GM10266 (cell line): ENCODE results near the gene PFKFB4.
"Not testable (repeated sequence)": the region's sequence is repeated elsewhere in the genome, so short reads cannot be mapped to it uniquely, and the experiment has no call there.

Experiments
- DNase-seq: peaks from one replicate; pipeline ENCODE4 v3.0.0; 2012; ENCODE audit errors: extremely low spot score
- CTCF ChIP-seq: IDR thresholded peaks from 2 replicates; pipeline ENCODE4 v1.5.1; 2012; ENCODE audit warnings: mild to moderate bottlenecking, low read depth; ENCODE audit not compliant: control insufficient read depth, insufficient read depth; ENCODE audit errors: missing control alignments

PFKFB4 gene

GRCh38 chr3:48536785-48537184 lies 19.8 kb downstream of the PFKFB4 start:
- no peak for TF ChIP-seq CTCF
- no peak for DNase-seq

GRCh38 chr3:48536116-48536515 lies 20.5 kb downstream of the PFKFB4 start:
- no peak for DNase-seq

GRCh38 chr3:48535578-48535977 lies 21.0 kb downstream of the PFKFB4 start:
- TF ChIP-seq CTCF = no peak
- no peak for DNase-seq

More at GRCh38 chr3:48536116-48536515, 20.5 kb downstream of the PFKFB4 start:
- TF ChIP-seq CTCF = no peak

GRCh38 chr3:48532977-48533337 lies 23.6 kb downstream of the PFKFB4 start:
- DNase-seq = no peak

GRCh38 chr3:48532271-48532976 lies 24.2 kb downstream of the PFKFB4 start:
- TF ChIP-seq CTCF = no peak
- no peak for DNase-seq

More at GRCh38 chr3:48532977-48533337, 23.6 kb downstream of the PFKFB4 start:
- TF ChIP-seq CTCF = no peak

- DNase-seq = not testable (repeated sequence)
Observed at GRCh38 chr3:48530701-48531100, 25.9 kb downstream of the PFKFB4 start.

GRCh38 chr3:48528754-48529153 lies 27.8 kb downstream of the PFKFB4 start:
- TF ChIP-seq CTCF = no peak
- DNase-seq = no peak

GRCh38 chr3:48528048-48528447 lies 28.6 kb downstream of the PFKFB4 start:
- TF ChIP-seq CTCF = no peak
- no peak for DNase-seq
